ENCODE measurements around the gene NEAT1. TPM values are rescaled to one million over a fixed set of nuclear protein-coding genes. Genes with fewer than 3 reads are reported as not detected.
A peak's percentile ranks its signal among the peaks of the same experiment; 100 is the strongest.
"Not testable (repeated sequence)": the region's sequence is repeated elsewhere in the genome, so short reads cannot be mapped to it uniquely, and the experiment has no call there.

NEAT1 gene
- polyA plus RNA-seq, 3 donors = 0.90 to 293 (median 1.3) TPM

DNA sequence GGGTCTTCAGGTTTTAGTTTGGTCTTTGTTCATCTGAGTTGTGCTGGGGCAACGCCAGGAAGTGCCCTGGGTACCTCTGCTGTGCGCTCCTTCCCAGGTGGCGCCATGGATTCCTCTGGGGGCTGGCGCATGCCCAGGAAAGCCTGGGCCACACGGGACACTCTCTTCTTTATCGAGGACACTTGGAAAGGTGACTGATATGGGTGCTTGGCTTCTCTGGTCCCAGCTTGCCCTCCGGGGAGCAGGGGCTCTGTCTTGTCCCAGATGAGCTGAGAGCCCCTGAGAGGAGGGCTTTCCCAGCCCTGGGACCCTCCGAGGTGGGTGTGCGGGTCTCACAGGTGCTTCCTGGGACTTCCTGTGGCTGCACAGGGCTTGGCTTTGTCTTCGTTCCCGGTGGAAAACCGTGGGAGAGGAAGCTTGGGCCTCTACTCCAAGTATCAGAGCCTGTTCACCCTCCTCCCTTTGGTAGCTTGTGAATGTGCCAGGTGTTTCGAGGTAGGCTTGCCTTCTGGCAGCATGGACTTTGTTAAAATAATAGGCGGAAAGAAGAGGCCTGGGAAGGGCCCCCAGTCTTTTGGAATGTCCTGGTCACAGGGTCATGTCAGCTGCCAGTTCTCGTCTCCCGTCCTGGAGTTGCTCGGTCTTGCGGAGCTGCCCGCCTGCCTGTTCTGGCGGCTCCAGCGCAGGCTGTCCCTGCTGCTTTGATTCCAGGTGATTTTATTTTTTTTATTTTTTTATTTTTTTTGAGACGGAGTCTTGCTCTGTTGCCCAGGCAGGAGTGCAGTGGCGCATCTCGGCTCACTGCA lies 10.1 kb upstream of the NEAT1 start:
- Histone ChIP-seq H3K4me2 (replicated peaks; ENCODE audit: extremely low read depth, low read length, poor library complexity, severe bottlenecking) (no peak overlapping the region), H3K27me3 (ENCODE audit: control insufficient read depth in 2 of 2, insufficient read depth in 2 of 2, low read length in 2 of 2) (no peaks in the 10 kb centered on the region), H3K4me1 (ENCODE audit: control insufficient read depth in 1 of 2, insufficient read depth in 2 of 2, low read length in 2 of 2) (peaks cover 17 to 18% of the 10 kb centered on the region in 2 donors), H3K79me2 (ENCODE audit: insufficient read depth, low read length) (peaks cover 12% of the 10 kb centered on the region), H3K9me3 (replicated peaks in 1 of 2; ENCODE audit: control insufficient read depth in 1 of 2, insufficient read depth in 1 of 2, low read length in 2 of 2) (no peaks in the 10 kb centered on the region), H3K27ac (ENCODE audit: low read depth in 1 of 2, low read length in 2 of 2) (no peak overlapping the region), H3K4me3 (replicated peaks in 1 of 3; ENCODE audit: low read depth in 2 of 3, low read length in 3 of 3) (no peak overlapping the region), H3K36me3 (replicated peaks in 1 of 2; ENCODE audit: control insufficient read depth in 1 of 2, insufficient read depth in 2 of 2, low read length in 2 of 2) (peaks cover 46 to 60% of the 10 kb centered on the region in 2 donors), H3K9ac (ENCODE audit: insufficient read depth, low read length, poor library complexity, severe bottlenecking) (no peak overlapping the region), H2AFZ (ENCODE audit: insufficient read depth, low read depth, low read length, poor library complexity, severe bottlenecking) (no peak overlapping the region), H4K20me1 (ENCODE audit: insufficient read depth, low read length) (peaks cover 40% of the 10 kb centered on the region)
- Mint-ChIP-seq H3K36me3 (peaks cover 49 to 68% of the 10 kb centered on the region in 2 donors), H3K27me3 (ENCODE audit: low read depth in 3 of 3) (peaks cover 0 to 4% (median under 1%) of the 10 kb centered on the region in 3 donors), H3K4me3 (no peak overlapping the region), H3K27ac (peak overlapping the region in 1 of 7 donors; percentile 41), H3K9me3 (peaks cover 0 to 2% (median 0%) of the 10 kb centered on the region in 7 donors), H3K4me1 (peaks cover 19% of the 10 kb centered on the region)
- intact Hi-C loops (cut with micrococcal nuclease) = loop anchor here in 1 of 2 donors (10.0 kb wide), 1 partner anchor 48 kb away; no protein-coding TSS in a partner anchor
- no peak for DNase-seq
- no peak for TF ChIP-seq CTCF (IDR thresholded peaks at IDR 0.05)
- WGBS (ENCODE audit: insufficient coverage) = 90% methylated on average over 18 of the region's 24 CpGs

- H3K9me3 Mint-ChIP-seq; H2AFZ ChIP-seq (ENCODE audit: insufficient read depth, low read depth, low read length, poor library complexity, severe bottlenecking); H3K9ac ChIP-seq (ENCODE audit: insufficient read depth, low read length, poor library complexity, severe bottlenecking); H3K27ac ChIP-seq (ENCODE audit: low read depth in 1 of 2, low read length in 2 of 2); DNase-seq; H3K27me3 ChIP-seq (ENCODE audit: control insufficient read depth in 2 of 2, insufficient read depth in 2 of 2, low read length in 2 of 2); H3K9me3 ChIP-seq (replicated peaks in 1 of 2; ENCODE audit: control insufficient read depth in 1 of 2, insufficient read depth in 1 of 2, low read length in 2 of 2); H3K4me2 ChIP-seq (replicated peaks; ENCODE audit: extremely low read depth, low read length, poor library complexity, severe bottlenecking); H3K27me3 Mint-ChIP-seq (ENCODE audit: low read depth in 3 of 3); H3K27ac Mint-ChIP-seq; H3K4me3 ChIP-seq (replicated peaks in 1 of 3; ENCODE audit: low read depth in 2 of 3, low read length in 3 of 3); H3K4me3 Mint-ChIP-seq: not testable (repeated sequence)
- peaks cover 49 to 61% of the 10 kb centered on the region in 2 donors for H3K36me3 Mint-ChIP-seq
- peaks cover 43 to 53% of the 10 kb centered on the region in 2 donors for H3K36me3 ChIP-seq (replicated peaks in 1 of 2; ENCODE audit: control insufficient read depth in 1 of 2, insufficient read depth in 2 of 2, low read length in 2 of 2)
- H3K4me1 ChIP-seq (ENCODE audit: control insufficient read depth in 1 of 2, insufficient read depth in 2 of 2, low read length in 2 of 2) = peaks cover 24 to 25% of the 10 kb centered on the region in 2 donors
- intact Hi-C loops (cut with micrococcal nuclease) = loop anchor here in 1 of 2 donors (10.0 kb wide), 1 partner anchor 48 kb away; no protein-coding TSS in a partner anchor
- WGBS (ENCODE audit: insufficient coverage) = 96% methylated on average over 13 of the region's 15 CpGs
- peaks cover 19% of the 10 kb centered on the region for H3K79me2 ChIP-seq (ENCODE audit: insufficient read depth, low read length)
- peaks cover 25% of the 10 kb centered on the region for H3K4me1 Mint-ChIP-seq
- peaks cover 47% of the 10 kb centered on the region for H4K20me1 ChIP-seq (ENCODE audit: insufficient read depth, low read length)
Observed at GRCh38 chr11:65413077-65413664, 9.4 kb upstream of the NEAT1 start.

Measured in CD14-positive monocyte (primary cell).